Fibroblast of lung (primary cell): ENCODE results near the gene LTA4H.

ENCODE experiments used
- CTCF ChIP-seq, 2 donors: IDR thresholded peaks in 1 of 2; conservative IDR thresholded peaks in 1 of 2; 1 replicate in 1 of 2; 2 replicates in 1 of 2; pipeline ENCODE4 v1.5.1; 2011 to 2012; ENCODE audit warnings: low read length in 2 of 2, control low read depth in 1 of 2, inconsistent platforms in 1 of 2, low read depth in 1 of 2, mild to moderate bottlenecking in 1 of 2
- EZH2 ChIP-seq: IDR thresholded peaks from 2 replicates; pipeline ENCODE4 v1.5.1; 2012; ENCODE audit warnings: low read length, control low read depth, mild to moderate bottlenecking; ENCODE audit errors: missing control alignments

- TF ChIP-seq CTCF (conservative IDR thresholded peaks at IDR 0.05 in 1 of 2, IDR thresholded peaks at IDR 0.05 in 1 of 2; ENCODE audit: low read depth in 1 of 2, low read length in 2 of 2) (no peak), EZH2 (no peak)
Measured at GRCh38 chr12:96061323-96061722, 25.9 kb upstream of the LTA4H start.
